GM18868 (cell line): Measurements from ENCODE around the gene KMT5B.

Source experiments
- ATAC-seq: cut with Tn5 transposase; IDR thresholded peaks from one replicate; pipeline ENCODE4 v1.9.1; 2021; ENCODE audit warnings: mild to moderate bottlenecking, moderate library complexity; ENCODE audit not compliant: unreplicated experiment

The KMT5B gene

DNA sequence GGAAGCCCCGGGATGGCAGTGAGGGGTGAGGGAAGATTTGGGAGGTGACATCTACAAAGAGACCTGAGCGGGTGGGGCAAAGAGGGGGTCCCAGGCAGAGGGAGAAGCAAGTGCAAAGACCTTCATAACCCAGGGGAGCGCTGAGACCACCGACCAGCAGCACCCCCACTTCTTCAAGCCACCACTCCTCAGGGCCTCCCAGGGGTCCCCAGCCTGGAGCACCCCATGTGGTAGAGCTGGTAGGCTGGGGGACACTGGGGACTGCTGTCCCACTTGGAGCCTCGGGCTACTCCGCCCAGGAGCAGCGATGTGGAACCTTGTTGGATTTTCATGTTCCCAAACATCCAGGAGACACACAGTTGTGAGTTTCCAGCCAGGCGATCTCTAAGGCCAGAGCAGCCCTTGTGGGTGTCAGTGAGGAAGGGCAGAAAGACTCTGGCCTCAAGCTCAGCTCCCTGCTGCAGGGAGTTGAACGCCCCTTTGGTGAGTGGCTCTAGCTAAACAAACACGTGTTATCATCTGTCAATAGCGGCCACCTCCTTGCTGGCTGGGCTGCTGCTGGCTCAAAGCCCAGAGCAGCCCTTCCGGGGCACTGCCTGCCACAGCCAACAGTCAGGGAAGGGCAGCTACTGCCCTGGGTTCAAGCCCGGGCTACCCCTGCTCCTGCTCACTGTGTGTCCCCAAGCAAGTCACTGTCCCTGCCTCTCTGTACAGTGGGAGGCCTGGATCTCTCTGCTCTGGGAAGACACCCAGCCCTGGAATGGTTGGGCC lies 66.2 kb downstream of the KMT5B start:
- no peak for ATAC-seq

- no peak for ATAC-seq
Measured at GRCh38 chr11:68146010-68146540, 67.0 kb downstream of the KMT5B start.

DNA sequence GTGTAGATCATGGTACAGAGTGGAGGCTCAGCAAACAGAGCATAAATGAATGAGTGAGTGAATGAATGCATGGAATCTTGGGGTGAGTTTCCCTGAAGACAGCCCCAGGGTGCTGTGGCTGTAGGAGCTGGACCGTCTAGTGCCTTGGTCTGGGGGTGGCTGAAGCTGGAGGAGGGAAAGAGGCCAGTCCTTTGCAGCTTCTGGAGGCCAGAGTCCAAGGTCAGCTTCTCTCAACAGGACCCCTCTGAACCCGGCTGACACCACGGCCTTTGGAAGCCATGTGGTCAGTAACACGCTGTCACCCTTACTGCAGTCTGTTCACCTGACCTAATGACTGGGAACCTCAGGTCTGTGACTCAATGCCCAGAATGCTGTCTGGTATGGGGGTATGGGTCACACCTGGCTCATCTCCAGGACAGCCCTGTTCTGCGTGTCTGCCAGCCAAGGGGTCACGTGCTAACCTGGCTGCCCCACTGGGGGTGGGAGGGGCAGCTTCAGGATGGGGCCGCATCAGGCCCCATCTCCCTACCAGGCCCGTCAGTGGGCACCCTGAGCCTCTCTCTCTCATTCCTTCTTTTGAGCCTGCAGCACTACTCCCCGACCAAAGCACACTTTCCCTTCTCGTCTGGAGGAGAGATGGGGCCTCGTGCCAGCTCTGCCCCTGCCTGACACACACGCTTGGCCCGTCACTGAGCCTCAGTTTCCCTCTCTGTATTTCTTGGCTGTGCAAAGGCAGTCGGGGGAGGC lies 67.8 kb downstream of the KMT5B start:
- no peak for ATAC-seq

- no peak for ATAC-seq
Measured at GRCh38 chr11:68143310-68143689, 69.8 kb downstream of the KMT5B start.

DNA sequence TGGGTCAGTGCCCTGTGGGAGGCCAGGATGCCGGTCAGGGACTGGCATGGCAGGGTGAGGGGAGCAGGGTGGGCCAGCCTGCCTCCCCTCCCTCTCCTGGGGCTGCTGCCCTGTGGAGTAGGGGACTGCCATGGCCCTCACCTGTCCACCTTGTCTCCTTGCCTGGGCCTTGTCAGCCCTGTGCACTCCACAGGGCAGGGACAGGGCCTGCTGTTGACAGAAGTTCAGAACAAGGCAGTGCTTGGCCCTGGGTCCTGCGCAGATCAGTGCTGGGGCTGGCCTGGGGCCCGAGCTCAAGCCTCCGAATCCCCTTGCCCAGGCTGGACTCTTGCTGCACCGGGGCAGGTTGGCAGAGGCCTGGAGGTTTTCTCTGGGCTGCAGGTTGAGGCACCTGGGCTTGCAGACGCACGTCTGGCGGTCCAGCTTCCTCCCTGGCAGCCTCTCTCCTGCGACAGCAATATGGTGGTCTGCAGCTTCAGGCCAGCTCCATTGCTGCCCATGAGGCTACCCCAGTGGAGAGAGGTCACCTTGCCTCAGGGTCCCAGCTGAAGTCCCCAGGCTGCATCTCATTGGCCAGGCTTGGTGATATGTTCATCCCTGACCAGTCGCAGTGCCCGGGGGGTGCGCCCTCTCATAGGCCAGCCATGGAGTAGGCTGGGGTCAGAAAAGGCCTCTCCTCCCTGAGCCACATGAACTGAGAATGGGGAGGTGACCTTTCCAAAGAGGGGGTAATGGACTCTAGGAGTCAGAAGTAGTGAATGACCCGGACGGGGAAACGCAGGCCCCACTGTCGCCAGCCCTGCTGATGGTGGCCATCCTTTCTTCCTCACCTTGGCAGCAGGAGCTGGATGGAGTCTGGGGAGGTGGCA lies 70.4 kb downstream of the KMT5B start:
- ATAC-seq = no peak

DNA sequence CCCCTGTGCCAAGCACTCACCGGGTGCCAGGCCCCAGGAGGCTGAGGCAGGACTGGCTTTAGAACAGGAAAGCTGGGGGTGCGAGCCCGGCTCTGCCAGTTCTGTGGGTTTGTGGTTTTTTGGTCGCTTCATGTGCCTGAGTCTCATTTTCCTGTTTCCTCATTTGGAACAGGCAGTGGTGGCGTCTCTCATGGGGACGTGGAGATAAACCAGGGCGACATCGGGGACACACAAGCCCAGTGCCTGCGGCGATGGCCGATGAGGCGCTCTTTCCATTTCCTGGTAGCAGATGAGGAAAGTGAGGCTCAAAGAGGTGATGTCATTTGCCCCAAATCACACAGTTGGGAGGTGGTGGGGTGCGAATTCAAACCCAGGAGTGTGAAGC lies 71.1 kb downstream of the KMT5B start:
- ATAC-seq = no peak

DNA sequence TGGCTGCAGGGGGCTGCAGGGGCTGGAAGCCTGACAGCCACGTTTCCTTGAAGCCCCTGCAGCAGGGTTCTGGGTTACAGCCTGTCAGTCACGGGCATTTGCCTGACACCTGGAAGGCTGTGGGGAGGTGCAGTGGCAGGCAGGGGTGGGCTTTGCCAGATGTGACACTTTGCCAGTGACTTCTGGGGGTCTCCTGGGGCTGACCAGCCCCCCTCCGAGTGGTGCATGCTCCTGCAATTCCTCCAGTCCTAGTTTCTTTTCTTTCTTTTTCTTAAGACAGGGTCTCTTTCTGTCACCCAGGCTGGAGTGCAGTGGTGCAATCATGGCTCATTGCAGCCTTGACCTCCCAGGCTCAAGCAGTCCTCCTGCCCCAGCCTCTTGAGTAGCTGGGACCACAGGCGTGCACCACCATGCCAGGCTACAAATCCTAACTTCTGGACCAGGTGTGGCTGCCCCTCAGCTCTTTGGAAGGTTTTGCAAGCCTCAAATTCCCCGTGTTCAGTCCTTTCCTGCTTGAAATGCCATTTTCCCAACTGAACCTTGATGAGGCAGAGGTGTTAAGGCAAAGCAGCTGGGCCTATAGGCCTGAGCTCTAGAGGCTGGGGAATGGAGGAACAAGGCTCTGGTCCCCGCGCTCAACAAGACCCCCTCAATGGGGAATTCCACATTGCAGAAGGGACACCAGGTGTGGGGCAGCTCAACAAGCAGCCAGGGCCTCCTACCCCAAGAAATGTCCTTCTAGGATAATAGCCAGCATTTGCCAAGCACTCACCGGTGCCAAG lies 71.7 kb downstream of the KMT5B start:
- no peak for ATAC-seq

- no peak for ATAC-seq
Measured at GRCh38 chr11:68140496-68141245, 72.4 kb downstream of the KMT5B start.

DNA sequence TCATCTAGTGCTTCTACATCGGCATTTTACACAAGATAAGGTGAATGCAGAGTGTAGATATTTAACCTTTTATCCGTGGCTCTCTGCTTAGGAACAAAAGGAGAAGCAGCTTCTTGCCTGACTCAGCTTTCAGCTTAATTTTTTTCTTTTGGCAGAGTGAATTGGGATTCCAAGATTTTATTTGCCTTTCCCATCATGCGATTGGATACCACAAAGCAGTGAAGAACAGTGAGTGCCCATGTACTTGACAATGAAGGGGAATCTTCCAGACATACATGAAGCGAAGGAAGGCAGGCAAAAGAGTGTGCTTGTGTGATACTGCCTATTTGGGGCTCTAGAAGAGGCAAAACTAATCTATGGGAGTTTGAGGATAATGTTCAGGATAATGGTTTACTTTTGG lies 74.9 kb downstream of the KMT5B start:
- no peak for ATAC-seq

DNA sequence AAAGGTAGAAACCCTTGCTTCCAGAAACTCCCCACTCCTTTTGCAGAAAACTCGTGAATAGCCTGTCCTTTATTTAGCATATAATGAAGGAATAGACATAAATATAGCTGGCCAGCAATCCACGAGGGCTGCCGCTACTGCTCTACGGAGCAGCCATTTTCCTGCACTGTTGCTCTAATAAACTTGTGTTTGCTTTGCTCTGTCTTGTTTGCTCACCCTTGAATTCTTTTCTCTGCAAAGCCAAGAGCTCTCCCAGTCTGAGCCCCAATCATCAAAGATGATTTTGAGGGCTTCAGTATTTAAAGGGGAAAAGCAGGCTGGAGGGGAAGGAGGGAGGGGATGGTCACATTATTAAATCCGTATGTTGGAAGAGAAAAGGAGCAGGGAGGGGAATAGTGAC lies 75.3 kb downstream of the KMT5B start:
- no peak for ATAC-seq

DNA sequence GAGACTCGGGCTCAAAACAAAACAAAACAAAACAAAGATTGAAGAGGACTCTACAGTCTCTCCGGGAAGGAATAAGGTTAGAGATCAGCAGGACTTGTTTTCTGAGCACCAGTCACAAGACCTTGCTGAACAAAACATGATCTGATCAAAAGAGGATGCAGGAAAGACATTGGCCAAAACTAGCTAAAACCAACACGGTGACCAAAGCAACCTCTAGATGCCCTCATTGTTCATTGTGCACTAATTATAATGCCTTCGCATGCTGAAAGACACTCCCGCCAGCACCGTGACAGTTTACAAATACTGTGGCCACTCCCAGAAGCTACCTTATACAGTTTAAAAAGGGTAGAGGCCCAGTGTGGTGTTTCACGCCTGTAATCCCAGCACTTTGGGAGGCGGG lies 76.2 kb downstream of the KMT5B start:
- ATAC-seq = no peak

DNA sequence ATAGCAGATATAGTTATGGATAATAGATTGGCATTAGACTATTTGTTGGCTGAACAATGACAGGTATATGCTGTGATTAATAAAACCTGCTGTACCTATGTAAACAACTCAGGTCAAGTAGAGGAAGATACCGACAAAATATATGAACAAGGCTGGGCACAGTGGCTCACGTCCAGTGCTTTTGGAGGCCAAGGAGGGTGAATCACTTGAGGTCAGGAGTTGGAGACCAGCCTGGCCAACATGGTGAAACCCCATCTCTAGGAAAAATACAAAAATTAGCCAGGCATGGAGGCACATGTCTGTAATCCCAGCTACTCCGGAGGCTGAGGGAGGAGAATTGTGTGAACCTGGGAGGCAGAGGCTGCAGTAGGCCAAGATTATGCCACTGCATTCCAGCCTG lies 77.9 kb downstream of the KMT5B start:
- ATAC-seq = no peak

DNA sequence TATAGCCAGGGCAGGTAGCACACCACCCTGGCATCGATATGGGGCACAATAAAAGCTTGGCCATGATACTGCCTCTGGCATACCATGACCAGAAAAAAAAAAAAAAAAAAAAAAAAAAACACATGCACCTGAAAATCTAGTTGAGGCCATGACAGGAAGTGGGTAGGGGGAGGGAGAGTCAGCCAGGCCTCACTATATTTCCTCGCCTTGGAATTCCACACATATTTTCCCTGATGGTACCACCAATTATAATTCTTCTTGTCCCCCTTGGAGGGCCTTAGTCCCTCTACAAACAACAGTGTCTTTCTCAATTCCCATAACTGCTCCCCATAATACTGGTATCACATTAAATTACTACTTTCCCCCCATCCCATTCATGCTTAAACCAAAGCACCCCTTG lies 79.3 kb downstream of the KMT5B start:
- no peak for ATAC-seq

DNA sequence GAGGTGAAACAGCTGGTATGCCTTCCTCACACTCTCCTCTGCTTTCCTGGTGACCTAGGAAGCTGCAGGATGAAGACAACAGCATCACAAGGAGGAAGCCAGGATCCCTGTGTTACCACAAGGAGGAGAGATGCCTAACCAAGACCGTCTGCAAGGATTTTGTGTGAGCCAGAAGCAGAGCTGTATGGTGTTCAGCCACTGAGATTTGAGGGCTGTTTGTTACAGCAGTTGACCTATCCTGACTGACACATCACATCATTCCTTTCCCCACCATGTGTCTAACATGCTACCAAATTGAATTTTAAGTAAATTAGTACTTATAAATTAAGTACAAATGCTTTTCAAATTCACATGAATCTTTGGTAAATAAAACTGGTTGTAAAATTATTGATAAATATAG lies 83.0 kb downstream of the KMT5B start:
- no peak for ATAC-seq

DNA sequence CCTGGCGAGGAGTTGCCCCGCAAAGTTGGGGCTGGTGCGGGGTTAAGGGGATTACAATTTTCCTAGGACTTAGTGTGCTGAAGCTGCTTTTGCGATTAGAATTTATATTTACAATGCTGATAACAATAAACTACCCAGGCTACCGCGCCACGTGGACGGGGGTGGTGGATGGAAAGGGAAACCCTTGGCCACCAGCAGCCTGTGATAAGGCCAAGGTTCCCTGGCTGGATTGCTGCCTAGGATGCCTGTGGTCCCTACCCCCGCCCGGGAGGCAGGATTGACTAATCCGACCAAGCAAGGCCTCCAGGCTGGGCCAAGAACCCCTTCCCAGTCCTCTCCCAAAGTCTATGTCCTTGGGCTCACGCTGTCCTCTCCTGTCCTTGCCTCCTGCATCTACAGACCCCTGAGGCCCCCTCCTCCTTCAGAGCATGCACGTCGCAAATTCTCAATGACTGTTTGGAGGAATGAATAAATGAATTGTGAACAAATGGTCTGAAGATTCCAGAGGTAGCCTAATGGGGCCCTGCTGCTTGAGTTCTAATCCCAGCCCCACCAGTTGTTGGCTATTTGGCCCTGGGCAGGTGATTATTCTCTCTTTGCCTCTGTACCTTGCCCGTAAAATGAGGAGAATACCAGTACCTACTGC lies 84.3 kb downstream of the KMT5B start:
- ATAC-seq = no peak

DNA sequence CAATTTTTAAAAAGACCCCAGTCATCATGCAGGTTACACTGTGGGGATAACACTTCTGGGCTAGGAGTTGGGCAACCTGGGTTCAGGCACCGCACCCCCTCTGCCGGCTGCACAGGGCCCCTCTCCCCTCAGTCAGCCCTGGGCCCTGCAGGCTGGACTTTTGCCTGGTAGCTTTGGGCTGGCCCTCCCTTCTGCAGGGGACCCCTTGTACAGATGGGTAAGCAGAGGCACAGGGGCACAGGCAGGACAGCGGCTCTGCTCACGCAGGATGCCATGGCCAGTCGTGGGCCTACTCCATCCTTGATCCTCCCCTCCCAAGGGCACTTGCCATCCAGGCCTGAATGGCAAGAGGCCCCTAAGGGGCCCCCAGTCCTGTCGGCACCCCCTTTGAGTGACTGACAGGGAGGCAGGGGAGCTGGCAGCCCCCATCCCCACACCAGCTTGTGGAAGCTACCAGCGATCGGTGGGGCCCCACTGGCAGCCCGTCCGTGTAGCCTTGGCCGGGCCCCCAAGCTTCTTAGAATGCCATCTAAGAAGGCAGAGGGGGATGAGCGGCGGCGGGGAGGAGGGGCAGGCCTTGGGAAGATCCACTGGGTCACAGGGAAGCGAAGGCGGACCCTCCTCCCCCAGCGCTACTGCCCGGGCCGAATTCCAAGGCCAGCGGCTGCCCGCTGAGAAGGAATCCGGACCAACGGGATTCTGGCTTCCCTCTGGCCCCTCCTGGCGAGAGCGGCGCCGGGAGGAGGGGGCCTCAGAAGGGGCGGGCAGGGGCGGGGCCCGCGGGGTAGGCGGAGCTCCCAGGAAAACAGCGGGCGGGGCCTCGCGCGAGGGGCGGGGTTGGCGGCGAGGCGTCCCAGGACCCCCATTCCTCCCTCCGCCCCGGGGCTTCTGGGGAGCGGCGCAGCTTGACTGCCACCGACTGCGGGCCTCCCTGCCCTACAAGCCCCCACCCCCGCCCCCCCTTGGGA lies 85.1 kb downstream of the KMT5B start:
- no peak for ATAC-seq

- ATAC-seq = no peak
Measured at GRCh38 chr11:68125164-68125563, 87.9 kb downstream of the KMT5B start.

GRCh38 chr11:68122936-68123539 lies 90.1 kb downstream of the KMT5B start:
- no peak for ATAC-seq
